Stimulated activated effector memory CD8-positive, alpha-beta T cell treated with anti-CD3 and anti-CD28 coated beads, Interleukin-12 subunit alpha, Interleukin-12 subunit beta, amount 100 ng/mL, for 72 hours (primary cell): ENCODE measurements around the gene DMWD.
"Not testable (repeated sequence)": the region's sequence is repeated elsewhere in the genome, so short reads cannot be mapped to it uniquely, and the experiment has no call there.

ENCODE experiments used
- ATAC-seq: fragments of 150-1000 bp; cut with Tn5 transposase; 2 replicates; pipeline ENCODE4 v1.10.0; 2021
- DNase-seq, 2 donors: peaks; one replicate each; pipeline ENCODE4 v3.0.0; 2021 to 2022; ENCODE audit warnings: low spot score in 2 of 2
- H3K27ac Mint-ChIP-seq: one replicate; pipeline ENCODE4 v1.8.0; 2022; ENCODE audit warnings: mild to moderate bottlenecking, mixed read lengths
- H3K36me3 Mint-ChIP-seq: one replicate; pipeline ENCODE4 v1.8.0; 2022; ENCODE audit warnings: mild to moderate bottlenecking, mixed read lengths
- H3K4me1 Mint-ChIP-seq: one replicate; pipeline ENCODE4 v1.8.0; 2022; ENCODE audit warnings: mixed read lengths
- H3K4me3 Mint-ChIP-seq: one replicate; pipeline ENCODE4 v1.8.0; 2022; ENCODE audit warnings: mild to moderate bottlenecking, mixed read lengths
- H3K9me3 Mint-ChIP-seq: one replicate; pipeline ENCODE4 v1.8.0; 2022; ENCODE audit warnings: mixed read lengths

Gene DMWD

DNA sequence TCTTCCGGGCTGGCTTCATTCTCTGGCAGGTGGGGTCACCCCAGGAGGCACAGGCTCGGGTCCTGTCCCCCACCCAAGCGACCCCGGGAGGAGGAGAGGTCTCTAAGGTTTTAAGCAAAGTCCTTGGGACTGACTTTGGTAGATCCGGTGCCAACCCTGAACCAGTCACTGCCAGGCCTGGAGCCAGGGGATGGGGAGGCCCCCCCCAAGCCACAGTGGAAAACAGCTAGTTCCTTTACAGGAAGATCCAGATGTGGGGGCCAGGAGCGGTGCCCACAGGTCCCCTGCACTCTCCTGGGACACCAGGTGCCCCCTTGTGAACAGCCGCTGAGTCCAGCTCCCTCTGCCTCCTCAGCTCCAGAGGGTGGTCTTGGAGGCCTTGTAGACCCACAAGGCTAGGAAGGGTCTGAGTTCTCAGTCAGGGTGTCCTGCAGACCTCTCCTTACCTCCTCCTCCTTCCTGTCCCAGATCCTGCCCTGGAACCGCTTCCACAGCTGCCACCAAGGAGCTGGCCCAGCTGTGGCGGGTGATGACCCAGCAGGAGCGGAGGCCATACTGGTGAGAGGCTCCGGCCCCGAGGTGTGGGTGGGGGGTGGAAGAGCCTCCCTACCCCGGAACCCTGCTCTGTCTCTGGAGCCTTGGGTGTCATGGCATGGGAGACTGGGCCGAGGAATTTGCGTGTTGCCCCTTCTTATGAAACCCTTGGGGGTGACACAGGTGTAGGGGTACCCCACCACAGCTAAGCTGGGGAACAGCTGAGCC, 29.6 kb downstream of the DMWD start:
- Mint-ChIP-seq H3K9me3 (no peaks in the 10 kb centered on the region), H3K27ac (no peak overlapping the region), H3K36me3 (no peaks in the 10 kb centered on the region), H3K4me3 (no peak overlapping the region), H3K4me1 (no peaks in the 10 kb centered on the region)
- DNase-seq (no peak), ATAC-seq (no peak)

DNA sequence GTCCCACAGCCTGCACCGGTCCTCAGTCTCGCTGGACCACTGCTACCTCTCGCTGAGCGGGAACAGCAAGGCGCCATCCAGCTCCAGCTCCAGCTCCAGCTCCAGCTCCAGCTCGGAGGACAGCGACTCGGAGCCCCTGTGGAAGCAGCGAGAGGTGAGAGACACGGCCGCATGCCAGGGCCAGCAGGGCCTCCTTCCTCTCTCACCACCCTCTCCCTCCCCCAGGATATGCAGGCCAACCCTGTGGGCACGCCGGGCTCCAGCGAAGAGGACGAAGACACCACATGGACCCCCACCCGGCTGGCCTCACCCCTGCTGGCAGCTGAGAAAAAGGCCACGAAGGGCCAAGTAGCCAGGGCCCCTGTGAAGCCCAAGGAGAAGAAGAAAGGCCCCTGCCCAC, 30.9 kb downstream of the DMWD start:
- ATAC-seq (no peak), DNase-seq (no peak)
- Mint-ChIP-seq H3K4me1 (no peaks in the 10 kb centered on the region), H3K36me3 (no peaks in the 10 kb centered on the region), H3K9me3 (no peaks in the 10 kb centered on the region), H3K27ac (no peak overlapping the region), H3K4me3 (no peak overlapping the region)

DNA sequence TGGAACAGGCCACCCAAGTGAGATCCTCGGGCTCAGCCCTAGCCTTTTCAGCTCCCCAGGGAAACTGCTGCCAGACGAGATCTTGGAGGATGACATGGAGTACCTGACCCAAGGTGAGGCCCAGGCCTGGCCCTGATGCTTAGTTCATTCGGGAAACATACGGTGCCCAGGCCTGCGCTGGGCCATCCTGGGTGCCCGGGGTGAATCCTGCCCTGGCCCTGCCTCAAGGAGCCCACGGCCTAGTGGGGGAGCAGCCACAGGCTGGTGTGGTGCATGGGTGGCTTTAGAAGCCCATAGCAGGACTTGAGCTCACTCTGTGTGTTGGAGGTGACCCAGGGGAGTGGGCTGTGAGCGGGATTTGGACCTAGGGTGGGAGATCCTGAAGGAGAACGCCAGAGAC, 33.7 kb downstream of the DMWD start:
- H3K27ac Mint-ChIP-seq = no peak overlapping the region

DNA sequence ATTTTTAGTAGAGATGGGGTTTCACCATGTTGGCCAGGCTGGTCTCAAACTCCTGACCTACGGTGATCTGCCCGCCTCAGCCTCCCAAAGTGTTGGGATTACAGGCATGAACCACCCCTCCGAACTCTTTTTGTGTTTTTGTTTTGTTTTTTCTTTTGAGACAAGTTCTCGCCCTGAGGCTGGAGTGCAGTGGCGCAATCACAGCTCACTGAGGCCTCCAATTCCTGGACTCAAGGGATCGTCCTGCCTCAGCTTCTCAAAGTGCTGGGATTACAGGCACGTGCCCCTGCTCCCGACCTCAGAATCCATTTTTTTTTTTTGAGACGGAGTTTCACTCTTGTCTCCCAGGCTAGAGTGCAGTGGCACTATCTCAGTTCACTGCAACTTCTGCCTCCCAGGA, 35.0 kb downstream of the DMWD start:
- ATAC-seq (no peak), DNase-seq (no peak)
- Mint-ChIP-seq H3K27ac (no peak overlapping the region), H3K9me3 (no peaks in the 10 kb centered on the region), H3K4me1 (no peaks in the 10 kb centered on the region), H3K36me3 (no peaks in the 10 kb centered on the region), H3K4me3 (no peak overlapping the region)

More for the DNA sequence above, 33.7 kb downstream of the DMWD start:
- Mint-ChIP-seq H3K9me3 (no peaks in the 10 kb centered on the region), H3K36me3 (no peaks in the 10 kb centered on the region), H3K4me1 (no peaks in the 10 kb centered on the region), H3K4me3 (no peak overlapping the region)
- DNase-seq (no peak), ATAC-seq (peak; percentile 25)

DNA sequence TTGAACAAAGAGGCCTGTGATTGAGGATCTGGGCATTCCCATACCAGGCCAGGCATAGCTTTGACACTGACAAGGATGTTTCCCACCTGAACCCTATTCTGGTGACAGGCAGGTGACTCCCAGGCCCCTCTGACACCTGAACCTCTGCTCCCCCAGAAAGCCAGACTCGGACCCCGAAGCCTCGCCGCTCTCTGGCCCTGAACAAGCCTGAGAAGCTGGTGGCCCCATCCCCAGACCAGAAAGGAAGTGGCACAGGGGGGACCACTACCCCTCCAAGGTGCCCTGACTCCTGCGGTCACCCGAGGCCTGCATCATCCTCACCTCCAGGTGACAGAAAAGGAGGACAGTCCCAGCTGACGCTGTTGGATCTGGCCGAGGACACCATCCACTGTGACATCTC, 38.3 kb downstream of the DMWD start:
- DNase-seq (no peak), ATAC-seq (no peak)
- Mint-ChIP-seq H3K27ac (no peak overlapping the region), H3K4me3 (no peak overlapping the region), H3K36me3 (no peaks in the 10 kb centered on the region), H3K4me1 (no peaks in the 10 kb centered on the region), H3K9me3 (no peaks in the 10 kb centered on the region)

DNA sequence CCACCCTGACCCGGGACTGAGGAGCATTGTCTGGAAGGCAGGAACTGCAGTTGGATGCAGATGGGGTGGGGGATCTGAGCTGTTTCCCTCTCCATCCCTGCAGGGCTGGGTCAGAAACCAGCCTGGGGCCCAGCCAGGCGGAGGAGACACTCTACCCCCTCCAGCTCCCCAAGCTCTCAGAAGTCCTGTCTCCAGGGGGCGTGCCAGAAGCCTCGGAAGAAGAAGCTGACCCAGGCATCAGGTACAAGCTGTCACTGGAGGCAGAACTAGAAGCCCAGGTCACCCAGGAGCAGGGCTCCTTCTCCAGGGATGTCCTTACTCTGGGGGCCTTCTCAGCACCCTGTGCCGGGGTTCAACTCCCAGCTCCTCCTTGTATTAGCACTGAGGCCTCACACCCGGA, 39.1 kb downstream of the DMWD start:
- H3K4me1 Mint-ChIP-seq = no peaks in the 10 kb centered on the region
- no peak overlapping the region for H3K27ac Mint-ChIP-seq
- H3K4me3 Mint-ChIP-seq = no peak overlapping the region
- no peak for DNase-seq
- ATAC-seq = no peak
- H3K36me3 Mint-ChIP-seq = no peaks in the 10 kb centered on the region
- no peaks in the 10 kb centered on the region for H3K9me3 Mint-ChIP-seq

DNA sequence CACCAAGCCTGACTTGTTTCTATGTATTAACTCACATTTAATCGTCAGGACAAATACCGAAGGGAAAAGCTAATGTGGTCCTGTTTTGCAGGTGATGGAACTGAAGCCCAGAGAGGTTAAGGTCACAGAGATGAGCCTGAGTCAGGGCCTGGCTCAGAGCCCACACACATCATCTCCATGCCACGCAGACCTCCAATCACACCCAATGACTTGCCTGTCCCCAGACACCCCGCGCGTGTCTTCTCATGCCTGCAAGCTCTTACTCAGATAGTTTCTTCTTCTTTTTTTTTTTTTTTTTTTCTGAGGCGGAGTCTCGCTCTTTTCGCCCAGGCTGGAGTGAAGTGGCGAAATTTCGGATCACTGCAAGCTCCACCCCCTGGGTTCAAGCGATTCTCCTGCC, 40.0 kb downstream of the DMWD start:
- no peaks in the 10 kb centered on the region for H3K4me1 Mint-ChIP-seq
- DNase-seq = no peak
- H3K9me3 Mint-ChIP-seq = no peaks in the 10 kb centered on the region
- H3K4me3 Mint-ChIP-seq = no peak overlapping the region
- peak overlapping the region; percentile 17 for H3K27ac Mint-ChIP-seq
- no peak for ATAC-seq
- H3K36me3 Mint-ChIP-seq = no peaks in the 10 kb centered on the region

DNA sequence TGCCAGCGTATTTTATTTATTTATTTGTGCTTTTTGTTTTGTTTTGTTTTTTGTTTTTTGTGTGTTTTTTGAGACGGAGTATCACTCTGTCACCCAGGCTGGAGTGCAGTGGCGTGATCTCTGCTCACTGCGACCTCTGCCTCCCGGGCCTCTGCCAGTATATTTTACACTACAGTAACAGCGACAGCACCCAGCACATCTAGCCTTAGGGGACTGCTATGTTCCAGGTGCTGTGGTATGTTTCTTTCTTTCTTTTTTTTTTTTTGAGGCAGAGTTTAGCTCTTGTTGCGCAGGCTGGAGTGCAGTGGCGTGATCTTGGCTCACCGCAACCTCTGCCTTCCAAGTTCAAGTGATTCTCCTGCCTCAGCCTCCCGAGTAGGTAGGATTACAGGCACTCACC, 41.2 kb downstream of the DMWD start:
- not testable (repeated sequence) for ATAC-seq, H3K9me3 Mint-ChIP-seq, H3K36me3 Mint-ChIP-seq, H3K4me3 Mint-ChIP-seq, DNase-seq, H3K4me1 Mint-ChIP-seq, H3K27ac Mint-ChIP-seq

DNA sequence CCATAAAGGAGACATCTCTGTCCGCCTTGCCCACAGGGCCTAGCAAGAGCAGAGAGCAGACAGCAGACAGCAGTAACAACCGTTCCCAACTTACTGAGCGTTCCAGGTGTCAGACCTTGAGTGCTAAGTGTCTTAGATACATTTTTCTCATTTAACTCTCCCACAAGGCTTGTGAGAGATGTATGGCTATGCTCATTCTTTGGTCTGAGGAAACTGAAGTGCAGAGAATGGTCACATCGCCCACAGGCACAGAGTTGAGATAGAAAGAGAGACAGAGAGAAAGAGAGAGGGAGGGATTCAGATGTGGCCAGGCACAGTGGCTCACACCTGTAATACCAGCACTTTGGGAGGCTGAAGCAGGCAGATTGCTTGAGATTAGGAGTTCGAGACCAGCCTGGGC, 45.1 kb downstream of the DMWD start:
- Mint-ChIP-seq H3K36me3 (no peaks in the 10 kb centered on the region), H3K4me3 (no peak overlapping the region), H3K27ac (peak overlapping the region; percentile 43), H3K9me3 (no peaks in the 10 kb centered on the region), H3K4me1 (no peaks in the 10 kb centered on the region)
- ATAC-seq (no peak), DNase-seq (no peak)

DNA sequence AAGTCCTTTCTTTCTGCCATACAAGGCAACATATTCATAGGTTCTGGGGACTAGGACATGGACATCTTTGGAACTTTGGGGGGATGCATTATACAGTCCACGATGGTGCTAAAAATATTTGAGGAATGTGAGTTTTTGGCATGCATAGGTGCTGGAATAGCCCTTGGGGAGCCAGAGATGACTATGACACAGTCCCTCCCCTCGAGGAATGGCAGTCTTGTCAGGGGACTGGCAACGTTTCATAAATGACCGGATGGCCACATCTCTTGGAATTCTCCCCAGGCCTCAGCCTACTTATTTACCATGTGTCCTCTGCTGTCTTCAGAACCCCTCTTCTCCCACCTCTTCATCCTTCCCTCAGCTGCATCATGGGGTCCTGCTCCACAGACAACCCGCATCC, 45.8 kb downstream of the DMWD start:
- ATAC-seq = no peak
- peak overlapping the region; percentile 43 for H3K27ac Mint-ChIP-seq

DNA sequence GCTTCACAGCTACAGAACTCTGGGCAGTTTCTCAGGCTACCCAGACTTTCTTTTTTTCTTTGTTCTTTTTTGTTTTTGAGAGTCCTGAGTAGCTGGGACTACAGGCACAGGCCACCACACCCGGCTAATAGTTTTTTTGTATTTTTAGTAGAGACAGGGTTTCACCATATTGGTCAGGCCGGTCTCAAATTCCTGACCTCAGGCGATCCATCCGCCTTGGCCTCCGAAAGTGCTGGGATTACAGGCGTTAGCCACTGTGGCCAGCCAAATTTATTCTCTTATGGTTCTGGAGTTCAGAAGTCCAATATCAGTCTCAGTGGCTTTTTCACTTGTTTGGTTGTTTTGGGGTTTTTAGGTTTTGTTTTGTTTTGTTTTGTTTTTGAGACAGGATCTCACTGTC, 47.0 kb downstream of the DMWD start:
- no peaks in the 10 kb centered on the region for H3K36me3 Mint-ChIP-seq
- no peaks in the 10 kb centered on the region for H3K4me1 Mint-ChIP-seq
- no peaks in the 10 kb centered on the region for H3K9me3 Mint-ChIP-seq
- no peak overlapping the region for H3K4me3 Mint-ChIP-seq
- DNase-seq (no peak), ATAC-seq (no peak)
- no peak overlapping the region for H3K27ac Mint-ChIP-seq

More for the DNA sequence above, 45.8 kb downstream of the DMWD start:
- no peaks in the 10 kb centered on the region for H3K4me1 Mint-ChIP-seq
- no peaks in the 10 kb centered on the region for H3K9me3 Mint-ChIP-seq
- no peak for DNase-seq
- H3K36me3 Mint-ChIP-seq = no peaks in the 10 kb centered on the region
- no peak overlapping the region for H3K4me3 Mint-ChIP-seq

DNA sequence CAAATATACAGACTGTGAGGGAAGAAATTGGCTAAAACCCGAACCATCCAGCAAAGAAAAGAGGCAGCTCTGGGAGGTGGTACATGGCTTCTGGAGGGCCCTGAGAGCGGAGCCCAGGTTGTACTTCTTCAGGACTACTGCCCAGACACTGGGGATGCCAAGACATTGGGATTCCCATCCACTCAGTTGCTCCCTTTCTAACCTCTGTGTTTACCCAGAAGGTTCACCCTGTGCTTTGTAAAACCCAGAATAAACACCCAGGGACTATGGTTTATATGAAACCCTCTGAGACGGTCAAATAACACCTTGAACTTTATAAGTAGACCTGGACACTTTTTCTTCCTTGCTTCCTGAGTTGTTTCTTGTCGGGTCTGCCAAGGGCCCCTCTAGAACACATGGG, 49.7 kb downstream of the DMWD start:
- Mint-ChIP-seq H3K36me3 (no peaks in the 10 kb centered on the region), H3K4me3 (no peak overlapping the region), H3K9me3 (no peaks in the 10 kb centered on the region), H3K27ac (no peak overlapping the region), H3K4me1 (no peaks in the 10 kb centered on the region)
- ATAC-seq (no peak), DNase-seq (no peak)

DNA sequence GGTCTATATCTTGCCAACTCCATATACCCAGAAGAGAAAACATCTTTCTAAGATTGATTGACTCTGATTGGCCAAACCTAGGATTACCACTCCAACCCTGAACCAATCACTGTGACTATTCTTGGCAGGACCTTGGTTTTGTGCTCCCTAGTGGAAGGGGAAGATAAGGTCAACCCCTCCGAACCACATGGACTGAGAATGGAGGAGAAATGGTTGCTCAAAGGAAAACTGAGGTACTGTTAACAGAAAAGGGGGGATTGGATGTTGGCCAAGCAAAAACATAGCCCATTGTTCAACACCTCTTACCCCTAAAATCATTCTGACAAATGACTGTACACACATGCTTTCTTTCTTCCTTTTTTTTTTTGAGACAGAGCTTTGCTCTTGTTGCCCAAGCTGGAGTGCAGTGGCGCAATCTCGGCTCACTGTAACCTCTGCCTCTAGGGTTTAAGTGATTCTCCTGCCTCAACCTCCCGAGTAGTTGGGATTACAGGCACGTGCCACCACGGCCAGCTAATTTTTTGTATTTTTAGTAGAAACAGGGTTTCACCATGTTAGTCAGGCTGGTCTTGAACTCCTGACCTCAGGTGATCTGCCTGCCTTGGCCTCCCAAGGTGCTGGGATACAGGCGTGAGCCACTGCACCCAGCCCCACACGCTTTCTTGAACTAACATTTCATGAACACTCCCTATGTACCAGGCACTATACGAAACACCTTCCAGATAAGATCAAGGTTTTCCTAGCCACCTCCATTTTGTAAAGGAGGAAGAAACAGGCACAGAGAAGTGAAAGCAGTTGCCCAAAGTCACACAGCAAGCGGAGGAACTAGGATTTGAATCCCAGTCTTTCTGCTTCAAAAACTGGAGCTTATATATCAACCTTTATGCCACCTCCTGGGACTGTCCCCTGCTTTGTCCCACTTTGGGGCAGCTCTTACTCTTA, 52.9 kb downstream of the DMWD start:
- ATAC-seq (no peak), DNase-seq (no peak)
- Mint-ChIP-seq H3K4me1 (no peaks in the 10 kb centered on the region), H3K4me3 (no peak overlapping the region), H3K9me3 (no peaks in the 10 kb centered on the region), H3K36me3 (no peaks in the 10 kb centered on the region), H3K27ac (no peak overlapping the region)

DNA sequence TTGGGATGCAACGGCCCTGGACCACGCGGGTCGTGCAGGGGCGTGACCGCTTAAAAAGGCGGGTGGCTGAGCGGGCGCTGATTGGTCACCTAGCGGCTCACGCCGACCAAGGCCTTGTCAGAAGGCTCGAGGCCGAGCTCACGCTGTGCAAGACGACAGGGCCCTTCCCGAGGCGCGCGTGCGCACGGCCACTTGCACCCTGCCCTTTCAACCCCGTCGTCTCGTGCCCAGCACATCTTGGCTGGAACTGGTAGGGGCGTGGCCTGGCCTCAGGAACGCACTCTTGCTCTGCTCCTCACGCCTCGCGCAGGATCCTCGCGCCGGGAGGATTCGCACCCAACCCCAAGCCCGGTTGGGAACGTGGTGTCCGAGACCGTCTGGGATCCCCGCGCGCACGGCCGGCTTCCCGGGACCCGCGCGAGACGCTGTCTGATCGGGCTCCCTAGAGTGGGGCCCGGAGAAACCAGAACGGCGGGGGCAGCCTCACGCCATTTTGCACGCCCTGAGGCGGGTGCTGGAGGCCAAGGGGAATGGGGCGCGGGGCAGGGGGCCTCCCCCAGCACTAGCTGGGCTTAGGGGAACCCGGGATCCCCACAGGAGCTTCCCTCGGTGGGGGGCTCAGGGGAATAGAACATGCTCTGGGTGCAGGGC, 59.4 kb downstream of the DMWD start, which contains the start of gene MEIOSIN:
Gene MEIOSIN (plus strand): TSS at position 280 of the 651 bp plus-strand sequence. CDS start 1,938 bp downstream, outside the sequence.
- H3K4me3 Mint-ChIP-seq = no peak within 1 kb of the TSS
- no peak for DNase-seq
- no peaks in the 10 kb centered on the region for H3K9me3 Mint-ChIP-seq
- H3K27ac Mint-ChIP-seq = no peak within 1 kb of the TSS
- H3K4me1 Mint-ChIP-seq = peaks cover 24% of the 10 kb centered on the region
- H3K36me3 Mint-ChIP-seq = peaks cover 6% of the 10 kb centered on the region
- no peak for ATAC-seq
